ENCODE results near the gene PATL2.
"Not testable (repeated sequence)": the region's sequence is repeated elsewhere in the genome, so short reads cannot be mapped to it uniquely, and the experiment has no call there.

The PATL2 gene

DNA sequence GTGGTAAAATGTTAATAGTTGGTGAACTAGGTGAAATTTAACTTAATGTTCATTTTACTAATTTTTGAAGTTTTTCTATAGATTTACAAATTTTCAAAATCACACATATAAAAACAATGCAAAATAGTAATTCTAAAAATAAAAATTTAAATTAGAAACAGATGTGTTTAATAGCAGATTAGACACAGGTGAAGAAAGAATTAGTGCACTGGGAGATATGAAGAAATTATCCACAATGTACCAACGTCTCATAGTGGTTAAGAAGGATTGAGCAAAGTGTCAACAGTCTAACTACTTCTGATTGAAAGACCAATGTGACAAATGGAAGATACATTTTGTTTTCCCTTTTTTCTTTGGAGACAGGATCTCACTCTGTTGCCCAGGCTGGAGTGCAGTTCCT, 74.1 kb downstream of the PATL2 start:
- no peak for DNase-seq

DNA sequence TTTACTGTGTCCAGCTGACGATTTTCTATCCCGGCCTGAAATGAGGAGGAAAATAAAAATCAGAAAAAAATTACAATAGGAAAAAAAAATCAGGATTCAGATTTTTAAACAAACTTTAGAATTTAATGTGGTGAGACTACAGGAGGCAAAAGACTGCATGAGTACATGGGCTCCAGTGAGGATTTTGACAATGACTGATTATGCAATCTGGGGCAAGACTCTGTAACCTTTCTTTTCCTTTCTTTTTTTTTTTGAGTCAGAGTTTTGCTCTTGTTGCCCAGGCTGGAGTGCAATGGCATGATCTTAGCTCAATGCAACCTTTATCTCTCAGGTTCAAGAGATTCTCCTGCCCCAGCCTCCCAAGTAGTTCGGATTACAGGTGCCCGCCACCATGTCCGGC, 77.5 kb downstream of the PATL2 start:
- DNase-seq: no peak

DNA sequence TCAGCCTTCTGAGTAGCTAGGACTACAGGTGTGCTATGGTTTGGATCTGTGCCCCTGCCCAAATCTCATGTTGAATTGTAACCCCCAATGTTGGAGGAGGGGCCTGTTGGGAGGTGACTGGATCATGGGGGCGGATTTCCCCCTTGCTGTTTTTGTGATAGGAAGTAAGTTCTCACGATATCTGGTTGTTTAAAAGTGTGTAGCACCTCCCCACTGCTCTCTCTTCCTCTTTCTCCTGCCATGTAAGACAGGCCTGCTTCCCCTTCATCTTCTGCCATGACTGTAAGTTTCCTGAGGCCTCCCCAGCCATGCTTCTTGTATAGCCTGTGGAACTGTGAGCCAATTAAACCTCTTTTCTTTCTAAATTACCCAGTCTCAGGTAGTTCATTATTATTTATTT, 85.8 kb downstream of the PATL2 start:
- not testable (repeated sequence) for DNase-seq

DNA sequence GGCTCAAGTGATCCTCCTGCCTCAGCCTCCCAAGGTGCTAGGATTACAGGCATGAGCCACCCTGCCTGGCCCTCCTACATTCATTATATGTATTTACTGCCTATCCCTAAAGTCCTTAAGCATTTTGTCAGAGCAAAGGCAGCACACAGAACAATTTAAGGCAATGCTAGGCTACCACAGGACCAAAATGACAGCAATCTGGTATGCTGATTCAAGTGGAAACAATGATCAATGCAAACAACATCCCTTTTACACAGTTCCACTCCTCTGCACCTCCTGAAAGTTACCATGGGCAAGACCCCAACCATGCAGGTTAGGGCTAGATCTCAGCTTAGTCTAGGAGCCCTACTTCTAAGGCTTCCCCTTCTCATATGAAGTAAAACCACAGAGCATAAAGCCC, 87.9 kb downstream of the PATL2 start:
- DNase-seq: no peak

DNA sequence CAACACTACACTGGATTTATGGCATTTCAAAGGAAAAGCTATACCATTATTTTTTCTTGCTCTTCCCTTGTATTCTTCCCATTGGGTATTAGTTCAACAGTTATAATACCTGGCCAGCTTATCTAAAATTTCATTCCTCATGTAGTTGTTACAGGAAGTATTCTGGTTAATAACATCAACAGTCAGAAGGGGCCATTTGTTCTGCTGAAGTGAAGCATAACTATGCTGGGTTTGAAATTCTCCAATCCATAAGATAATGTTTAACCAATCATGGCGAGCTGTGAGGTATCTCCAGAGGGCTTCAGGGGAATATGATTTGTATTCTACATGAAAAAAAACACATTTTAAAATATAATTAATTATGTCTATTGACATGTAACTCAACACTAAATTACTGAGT, 91.0 kb downstream of the PATL2 start:
- no peak for DNase-seq

DNA sequence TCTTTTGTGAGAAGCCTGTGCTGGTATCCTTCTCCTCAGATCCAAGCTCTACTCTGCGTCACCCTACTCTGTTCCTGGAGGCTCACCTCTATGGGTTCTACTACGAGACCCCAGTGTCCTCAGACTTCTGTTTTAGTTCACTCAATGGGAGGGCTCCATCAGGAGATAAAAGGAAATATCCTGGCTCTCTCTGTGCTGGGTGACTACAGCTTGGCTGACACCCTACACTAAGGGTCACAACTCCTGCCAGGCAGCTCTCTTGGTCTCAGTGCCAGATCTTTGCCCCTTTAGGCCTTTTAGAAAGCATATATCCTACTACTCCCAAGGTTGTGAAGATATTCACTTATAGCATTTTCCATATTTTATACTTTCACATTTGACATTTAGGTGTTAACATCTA, 94.1 kb downstream of the PATL2 start:
- no peak for DNase-seq
